NCI-H524 (cell line): ENCODE data around the gene RNASEH1.

ENCODE experiments used
- DNase-seq, 2 experiments: peaks; one replicate each; lab custom pipeline; 2025; lab: John Stamatoyannopoulos, UW

The RNASEH1 gene

GRCh38 chr2:3547915-3548314 is 10.2 kb downstream of the RNASEH1 start:
- DNase-seq, result no peak

- DNase-seq, result no peak
Observed at GRCh38 chr2:3545788-3546478, 12.2 kb downstream of the RNASEH1 start.

DNA sequence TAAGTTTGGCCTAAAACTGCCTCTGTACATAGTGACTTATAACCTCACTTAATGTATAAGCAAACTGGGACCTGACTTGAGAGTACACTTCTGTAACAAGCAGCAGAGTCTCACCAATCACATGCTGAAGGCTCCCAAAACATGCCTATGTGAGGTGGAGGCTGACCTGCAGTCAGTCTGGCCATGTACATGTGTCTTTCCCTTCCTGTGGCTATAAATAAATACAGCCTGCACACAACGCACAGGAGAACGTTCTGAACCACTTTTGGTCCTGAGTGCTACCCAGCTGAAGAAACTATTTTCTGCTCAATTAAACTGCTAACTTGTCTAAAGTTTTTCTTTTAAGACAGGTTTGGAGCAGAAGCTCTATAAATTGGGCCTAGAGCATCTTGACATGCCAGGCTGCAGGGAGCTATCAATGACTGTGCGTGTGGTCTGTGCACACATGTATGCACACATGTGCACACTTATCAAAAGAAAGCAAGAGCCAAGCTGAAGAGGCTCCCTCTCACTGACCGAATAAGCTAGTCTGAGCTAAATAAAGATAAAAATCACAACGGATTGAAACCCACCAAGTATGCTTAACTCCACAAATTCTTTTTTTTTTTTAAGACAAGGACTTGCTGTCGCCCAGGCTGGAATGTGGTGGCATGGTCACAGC is 15.0 kb downstream of the RNASEH1 start:
- no peak for DNase-seq

- no peak for DNase-seq
Observed at GRCh38 chr2:3542107-3542506, 16.0 kb downstream of the RNASEH1 start.

DNA sequence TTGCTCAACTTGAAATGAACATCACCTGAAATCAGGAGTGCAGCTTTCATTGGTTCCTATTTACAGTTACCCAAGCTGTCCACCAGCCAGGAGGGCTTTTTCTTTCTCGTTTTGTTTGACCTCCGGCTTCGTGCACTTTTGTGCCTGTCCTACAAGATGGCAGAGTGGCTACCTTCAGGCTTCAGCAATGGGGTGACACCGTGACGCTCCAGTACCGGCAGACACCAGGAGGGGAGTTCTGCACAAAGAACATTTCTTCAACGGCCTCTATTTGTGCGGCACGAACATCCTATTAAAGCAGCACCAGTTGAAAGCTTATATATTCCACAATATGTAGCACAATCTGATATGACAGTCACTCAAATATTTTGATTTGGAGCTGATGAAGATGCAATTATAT is 18.3 kb downstream of the RNASEH1 start:
- no peak for DNase-seq

- DNase-seq, result peak in 1 of 2 experiments; percentile 17
Observed at GRCh38 chr2:3536682-3537632, 21.2 kb downstream of the RNASEH1 start.

- DNase-seq, result no peak
Observed at GRCh38 chr2:3535794-3536681, 22.1 kb downstream of the RNASEH1 start.

DNA sequence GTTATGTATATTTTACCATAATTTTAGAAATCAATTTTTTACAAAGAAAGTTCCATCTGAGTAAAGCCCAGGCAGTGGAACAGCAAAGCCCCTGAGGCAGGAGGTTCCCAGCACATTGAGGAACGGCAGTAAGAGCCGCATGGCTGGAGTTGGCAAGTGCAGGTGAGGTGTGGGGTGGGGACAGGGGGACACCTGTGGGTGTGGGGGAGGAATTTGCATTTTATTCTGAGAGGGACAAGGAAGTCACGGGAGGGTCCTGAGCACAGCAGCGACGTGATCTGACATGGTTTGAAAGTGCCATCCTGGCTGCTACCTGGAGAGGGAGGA is 22.7 kb downstream of the RNASEH1 start:
- no peak for DNase-seq

- no peak for DNase-seq
Observed at GRCh38 chr2:3534251-3534814, 23.8 kb downstream of the RNASEH1 start.

GRCh38 chr2:3533836-3534235 is 24.3 kb downstream of the RNASEH1 start:
- no peak for DNase-seq

- DNase-seq, result no peak
Observed at GRCh38 chr2:3532941-3533340, 25.2 kb downstream of the RNASEH1 start.

DNA sequence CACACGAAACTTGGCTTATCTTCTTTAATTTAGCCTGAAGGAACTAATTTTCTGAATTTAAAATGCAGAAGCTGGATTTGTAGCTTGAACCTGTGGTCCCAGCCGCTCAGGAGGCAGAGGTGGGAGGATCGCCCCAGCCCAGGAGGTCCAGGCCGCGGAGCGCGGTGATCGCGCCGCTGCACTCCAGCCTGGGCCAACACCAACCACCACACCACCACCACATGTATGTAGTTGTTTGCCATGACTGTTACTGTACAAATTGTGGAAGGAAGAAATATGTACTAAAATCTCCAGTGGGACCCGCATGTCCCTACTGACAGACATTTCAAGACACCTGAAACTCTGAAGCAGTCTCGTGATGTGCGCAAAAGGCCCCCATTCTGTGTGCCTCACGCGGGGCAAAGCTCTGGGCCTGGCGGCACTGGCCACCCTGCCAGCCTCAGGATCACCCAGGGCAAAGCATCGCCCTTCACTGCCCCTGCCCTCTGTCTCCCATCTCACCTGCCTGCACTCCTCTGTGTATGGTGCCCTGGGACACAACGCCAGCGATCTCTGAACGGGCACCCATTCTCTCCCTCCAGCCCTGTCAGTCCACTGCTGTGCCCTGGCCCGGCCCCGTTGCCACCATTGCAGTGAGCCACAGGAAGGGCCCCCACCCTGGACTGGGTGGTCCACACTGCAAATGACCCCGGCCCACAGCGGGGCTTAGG is 28.7 kb downstream of the RNASEH1 start:
- no peak for DNase-seq

GRCh38 chr2:3527886-3528785 is 30.0 kb downstream of the RNASEH1 start:
- no peak for DNase-seq

- no peak for DNase-seq
Observed at GRCh38 chr2:3526871-3527270, 31.3 kb downstream of the RNASEH1 start.

GRCh38 chr2:3523551-3524041 is 34.5 kb downstream of the RNASEH1 start:
- no peak for DNase-seq

- peak in 1 of 2 experiments; percentile 33 for DNase-seq
Observed at GRCh38 chr2:3522961-3523421, 35.1 kb downstream of the RNASEH1 start.

GRCh38 chr2:3520591-3520990 is 37.5 kb downstream of the RNASEH1 start:
- DNase-seq, result no peak

DNA sequence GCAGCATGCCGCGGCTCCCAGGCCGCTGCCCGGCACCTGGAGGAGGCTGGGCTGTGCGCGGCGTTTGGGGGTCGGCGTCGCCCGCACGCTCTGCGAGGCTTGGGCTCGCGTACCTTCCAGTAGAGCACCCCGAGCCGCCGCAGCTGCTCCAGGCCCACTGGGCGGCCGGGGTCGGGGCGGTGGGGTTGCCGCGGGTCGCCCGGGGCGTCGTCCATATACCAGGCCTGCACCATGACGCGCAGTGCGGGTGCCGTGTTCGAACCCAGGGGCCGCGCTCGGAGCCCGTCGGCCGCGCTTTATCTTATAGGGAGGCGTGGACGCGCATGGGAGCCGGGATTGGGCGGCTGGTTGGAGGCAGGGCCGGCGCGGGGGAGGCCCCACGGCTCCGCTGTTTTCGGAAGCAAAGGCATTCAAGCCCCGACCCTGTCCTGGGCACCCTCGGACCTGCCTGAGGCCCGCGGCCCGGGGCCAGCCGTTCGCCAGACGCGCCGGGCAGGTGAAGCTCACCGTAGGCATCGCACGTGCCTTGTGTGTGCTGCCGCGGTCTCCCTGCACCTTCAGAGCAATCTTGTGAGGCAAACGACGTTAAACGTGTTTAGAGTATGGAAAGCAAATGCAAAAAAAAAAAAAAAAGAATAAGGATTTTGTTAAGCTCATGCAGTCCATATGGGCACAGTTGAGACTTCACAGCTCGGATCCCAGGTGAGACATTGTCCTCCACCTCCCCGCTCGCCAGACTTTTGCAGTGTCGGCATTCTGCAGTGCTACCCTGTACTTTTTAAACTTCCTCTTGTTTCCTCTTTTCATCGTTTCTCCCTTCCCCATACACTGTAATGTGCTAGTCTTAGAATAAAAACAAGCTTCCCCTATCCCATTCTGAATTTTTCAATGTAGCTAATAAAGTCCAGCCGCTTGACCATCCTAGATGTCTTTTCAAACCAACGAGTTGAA is 38.6 kb downstream of the RNASEH1 start, which contains the start of gene ADI1:
TSS of gene ADI1 (minus strand) at position 277 of the 951 bp plus-strand sequence. CDS start at position 233, 44 bp downstream.
- DNase-seq, result peak; percentile 82 to 84
